HepG2 (cell line): ENCODE results near the gene LMBRD2. TPM values are rescaled to one million over a fixed set of nuclear protein-coding genes. Genes with fewer than 3 reads are reported as not detected.

Experiments
- DR1 ChIP-seq: sonication (generic); formaldehyde crosslinking; IDR thresholded peaks from 2 replicates; pipeline ENCODE4 v1.8.0; 2021; ENCODE audit warnings: mild to moderate bottlenecking, missing genetic modification reagents, inconsistent platforms
- MTA3 ChIP-seq: sonication (generic); formaldehyde crosslinking; IDR thresholded peaks from 2 replicates; pipeline ENCODE4 v1.4.0; 2020; ENCODE audit warnings: missing genetic modification reagents
- NFIB ChIP-seq: sonication (generic); formaldehyde crosslinking; IDR thresholded peaks from 2 replicates; pipeline ENCODE4 v1.9.0; 2021; ENCODE audit warnings: missing genetic modification reagents, mild to moderate bottlenecking, borderline replicate concordance
- PRDM15 ChIP-seq: sonication (generic); formaldehyde crosslinking; IDR thresholded peaks from 2 replicates; pipeline ENCODE4 v1.4.0; 2020; ENCODE audit warnings: missing genetic modification reagents
- RBM39 ChIP-seq: fragments of 200-400 bp; formaldehyde crosslinking; IDR thresholded peaks from one replicate; pipeline ENCODE4 v1.6.1; 2018; ENCODE audit warnings: antibody characterized with exemption, mild to moderate bottlenecking, low read depth, low read length; ENCODE audit not compliant: poor library complexity, severe bottlenecking
- SMC3 ChIP-seq: IDR thresholded peaks from 2 replicates; pipeline ENCODE4 v1.6.1; 2011; ENCODE audit warnings: low read length, improper control_type of control experiment
- TCF7L2 ChIP-seq: IDR thresholded peaks from 2 replicates; pipeline ENCODE4 v1.6.1; 2011; ENCODE audit warnings: mild to moderate bottlenecking, low read depth, low read length, moderate library complexity
- THYN1 ChIP-seq: sonication (generic); formaldehyde crosslinking; IDR thresholded peaks from 2 replicates; pipeline ENCODE4 v1.8.1; 2023; ENCODE audit warnings: low read depth, mild to moderate bottlenecking, moderate library complexity, missing genetic modification reagents, borderline replicate concordance
- ZBTB49 ChIP-seq: sonication (generic); formaldehyde crosslinking; IDR thresholded peaks from 2 replicates; pipeline ENCODE4 v1.4.0; 2020; ENCODE audit warnings: missing genetic modification reagents, borderline replicate concordance
- ZBTB7B ChIP-seq: sonication (generic); formaldehyde crosslinking; IDR thresholded peaks from 2 replicates; pipeline ENCODE4 v1.4.0; 2020; ENCODE audit warnings: missing genetic modification reagents
- ZFAT ChIP-seq: sonication (generic); formaldehyde crosslinking; conservative IDR thresholded peaks from 2 replicates; pipeline ENCODE4 v1.8.1; 2023; ENCODE audit warnings: missing genetic modification reagents, inconsistent platforms
- ZFP62 ChIP-seq: sonication (generic); formaldehyde crosslinking; IDR thresholded peaks from 2 replicates; pipeline ENCODE4 v1.4.0; 2020; ENCODE audit warnings: missing genetic modification reagents
- ZNF317 ChIP-seq: sonication (generic); formaldehyde crosslinking; IDR thresholded peaks from 2 replicates; pipeline ENCODE4 v1.5.0; 2020; ENCODE audit warnings: mild to moderate bottlenecking, missing genetic modification reagents
- ZNF652 ChIP-seq: IDR thresholded peaks from 2 replicates; pipeline ENCODE4 v1.6.1; 2016; ENCODE audit warnings: low read depth, borderline replicate concordance
- ZNF788 ChIP-seq: sonication (generic); formaldehyde crosslinking; IDR thresholded peaks from 2 replicates; pipeline ENCODE4 v1.5.0; 2020; ENCODE audit warnings: mild to moderate bottlenecking, missing genetic modification reagents, borderline replicate concordance
- ZNF891 ChIP-seq: sonication (generic); formaldehyde crosslinking; IDR thresholded peaks from 2 replicates; pipeline ENCODE4 v1.5.0; 2020; ENCODE audit warnings: mild to moderate bottlenecking, missing genetic modification reagents
- polyA plus RNA-seq, 8 experiments: library from polyadenylated mRNA; depleted of rRNA in 3 of 8; stranded (reverse) in 7 of 8; unstranded in 1 of 8; fragments of >200 nt; fragmentation: Illumina TruSeq in 4 of 8; extraction: Trizol in 4 of 8; gene quantifications; 2 replicates each; pipeline versions ENCODE4 v1.2.1 to v1.2.3, GENCODE V29; 2011 to 2016; ENCODE audit warnings: low read depth in 4 of 8, missing spikeins in 1 of 8, mixed read lengths in 1 of 8; ENCODE audit not compliant: insufficient read depth in 1 of 8
- total RNA-seq, 5 experiments: library from RNA; depleted of rRNA; stranded (reverse); fragments of >200 nt; fragmentation: Illumina TruSeq; extraction: Trizol; gene quantifications; 2 replicates each; pipeline ENCODE4 v1.2.3, GENCODE V29; 2016; ENCODE audit warnings: low read depth in 1 of 5
- TF ChIP-seq, protein P1 (sequence below): sonication (generic); formaldehyde crosslinking; IDR thresholded peaks from 2 replicates; pipeline ENCODE4 v1.8.1; 2023; ENCODE audit warnings: mild to moderate bottlenecking, moderate library complexity, missing genetic modification reagents
- TF ChIP-seq, protein P2 (sequence below): sonication (generic); formaldehyde crosslinking; IDR thresholded peaks from 2 replicates; pipeline ENCODE4 v1.8.0; 2022; ENCODE audit warnings: missing genetic modification reagents, mild to moderate bottlenecking, inconsistent platforms, borderline replicate concordance
- TF ChIP-seq, protein P3 (sequence below): sonication (generic); formaldehyde crosslinking; IDR thresholded peaks from 2 replicates; pipeline ENCODE4 v1.4.0; 2020; ENCODE audit warnings: missing genetic modification reagents; ENCODE audit errors: not compliant biosample characterization

LMBRD2 gene
- total and polyA plus RNA-seq, 2 of the 13 experiments (the other 11 are each of a cell fraction or from before 2014, with no cell fraction given), result 2.0 to 4.7 TPM

DNA sequence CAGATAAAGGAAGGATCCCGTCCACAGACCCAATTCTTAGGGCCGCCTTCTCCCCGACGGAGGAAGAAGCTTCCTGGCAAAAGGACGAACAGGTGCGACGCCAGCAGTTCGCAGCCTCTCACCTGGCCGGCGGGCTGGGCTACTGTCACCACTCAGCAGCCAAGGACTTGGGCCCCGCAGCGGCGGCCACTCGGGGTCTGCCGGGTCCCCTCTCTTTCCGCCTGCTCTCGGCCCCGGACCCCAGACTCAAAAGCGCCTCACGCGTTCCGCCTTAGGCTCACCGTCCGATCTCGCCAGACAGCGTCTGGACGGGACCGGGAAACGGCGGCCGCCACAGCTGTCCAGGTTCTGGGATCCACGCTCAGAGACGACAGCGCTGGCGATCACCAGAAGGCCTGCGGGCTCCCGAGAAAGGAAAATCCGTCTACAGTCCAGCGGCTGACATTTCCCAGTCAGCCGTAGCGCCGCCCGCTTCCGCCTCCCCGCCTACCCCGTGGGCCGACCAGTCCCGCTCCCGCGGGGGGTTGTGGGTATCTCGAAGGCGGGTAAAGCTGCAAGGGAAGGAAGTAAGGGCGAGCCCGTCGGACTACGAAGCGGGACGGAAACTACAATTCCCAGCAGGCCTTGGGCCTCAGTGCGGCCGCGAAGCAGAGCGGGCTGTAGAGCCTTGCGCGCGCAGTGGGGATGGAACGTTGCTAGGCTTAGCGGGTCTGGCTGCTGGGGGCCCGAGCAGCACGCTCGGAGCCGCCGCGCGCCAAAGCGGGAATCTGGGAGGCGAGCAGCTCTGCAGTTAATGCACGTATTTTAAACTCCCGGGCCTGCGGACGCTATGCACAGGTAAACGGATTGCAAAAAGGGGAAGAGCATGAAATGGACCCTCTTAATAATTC, at the start of gene LMBRD2, which contains the start of gene SKP2 (continued):
- TF ChIP-seq, protein P1, sequence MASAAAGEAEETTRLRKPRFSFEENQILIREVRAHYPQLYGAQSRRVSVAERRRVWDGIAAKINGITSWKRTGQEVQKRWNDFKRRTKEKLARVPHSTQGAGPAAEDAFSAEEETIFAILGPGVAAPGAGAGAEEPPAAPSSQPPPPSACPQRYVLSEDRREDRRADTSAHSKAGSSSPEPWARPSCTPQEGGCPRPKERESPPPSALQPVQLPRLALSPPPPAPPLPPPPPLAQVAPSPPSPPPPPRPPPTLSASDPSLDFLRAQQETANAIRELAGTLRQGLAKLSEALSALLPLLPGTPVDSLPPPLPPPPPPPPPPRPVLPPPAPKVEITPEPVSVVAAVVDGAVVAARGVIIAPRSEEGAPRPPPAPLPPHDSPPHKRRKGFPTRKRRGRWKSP (CRISPR knock-in tag), result peak; percentile 73; the same call in 1 of the 2 replicates
- TF ChIP-seq ZNF317 (CRISPR knock-in tag), result peak; percentile 75; the same call in 1 of the 2 replicates
- no peak for TF ChIP-seq THYN1 (CRISPR knock-in tag)
- no peak for TF ChIP-seq ZFAT (CRISPR knock-in tag)
- TF ChIP-seq MTA3 (CRISPR knock-in tag), result no peak
- no peak for TF ChIP-seq ZFP62 (CRISPR knock-in tag)
- TF ChIP-seq PRDM15 (CRISPR knock-in tag), result no peak
- TF ChIP-seq, protein P2, sequence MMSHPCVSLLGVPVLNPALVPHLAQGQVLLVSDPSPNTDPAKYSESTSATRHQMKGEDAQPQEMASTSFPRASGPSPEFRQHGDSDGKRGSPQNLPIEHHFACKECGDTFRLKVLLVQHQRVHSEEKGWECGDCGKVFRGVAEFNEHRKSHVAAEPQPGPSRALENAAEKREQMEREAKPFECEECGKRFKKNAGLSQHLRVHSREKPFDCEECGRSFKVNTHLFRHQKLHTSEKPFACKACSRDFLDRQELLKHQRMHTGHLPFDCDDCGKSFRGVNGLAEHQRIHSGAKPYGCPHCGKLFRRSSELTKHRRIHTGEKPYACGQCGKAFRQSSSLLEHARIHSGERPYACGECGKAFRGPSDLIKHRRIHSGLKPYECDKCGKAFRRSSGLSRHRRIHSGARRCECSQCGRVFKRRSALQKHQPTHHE (CRISPR knock-in tag), result no peak
- TF ChIP-seq ZNF652 (CRISPR knock-in tag), result no peak; the same call in 1 of the 2 replicates
- TF ChIP-seq ZBTB49, result no peak
- TF ChIP-seq RBM39, result no peak
- TF ChIP-seq DR1, result peak; percentile 79
- TF ChIP-seq SMC3, result no peak
- peak; percentile 43; the same call in 1 of the 2 replicates for TF ChIP-seq ZBTB7B (CRISPR knock-in tag)
- TF ChIP-seq ZNF891, result peak; percentile 74
- TF ChIP-seq, protein P3, sequence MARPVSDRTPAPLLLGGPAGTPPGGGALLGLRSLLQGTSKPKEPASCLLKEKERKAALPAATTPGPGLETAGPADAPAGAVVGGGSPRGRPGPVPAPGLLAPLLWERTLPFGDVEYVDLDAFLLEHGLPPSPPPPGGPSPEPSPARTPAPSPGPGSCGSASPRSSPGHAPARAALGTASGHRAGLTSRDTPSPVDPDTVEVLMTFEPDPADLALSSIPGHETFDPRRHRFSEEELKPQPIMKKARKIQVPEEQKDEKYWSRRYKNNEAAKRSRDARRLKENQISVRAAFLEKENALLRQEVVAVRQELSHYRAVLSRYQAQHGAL (CRISPR knock-in tag), result no peak
- TF ChIP-seq ZNF788 (CRISPR knock-in tag), result peak; percentile 95
- no peak for TF ChIP-seq NFIB (CRISPR knock-in tag)
- no peak for TF ChIP-seq TCF7L2
